Stimulated activated CD4-positive, alpha-beta T cell treated with anti-CD3 and anti-CD28 coated beads, TNF-alpha, amount 100 ng/mL, for 24 hours (primary cell): ENCODE results near the gene PRSS27.
"Not testable (repeated sequence)": the region's sequence is repeated elsewhere in the genome, so short reads cannot be mapped to it uniquely, and the experiment has no call there.

ENCODE experiments used
- DNase-seq, 3 experiments: peaks; one replicate each; pipeline ENCODE4 v3.0.0-alpha.2; 2020; ENCODE audit warnings: low read depth in 3 of 3

Gene PRSS27

GRCh38 chr16:2696601-2697250 lies 23.3 kb downstream of the PRSS27 start:
- DNase-seq = not testable (repeated sequence)

GRCh38 chr16:2692948-2693651 lies 26.9 kb downstream of the PRSS27 start:
- DNase-seq = no peak

GRCh38 chr16:2692251-2692947 lies 27.6 kb downstream of the PRSS27 start:
- DNase-seq = no peak

GRCh38 chr16:2691491-2692248 lies 28.4 kb downstream of the PRSS27 start:
- DNase-seq = no peak

GRCh38 chr16:2690852-2691251 lies 29.2 kb downstream of the PRSS27 start:
- DNase-seq = no peak

- no peak for DNase-seq
Observed at GRCh38 chr16:2689968-2690801, 29.8 kb downstream of the PRSS27 start.

- not testable (repeated sequence) for DNase-seq
Observed at GRCh38 chr16:2689422-2689821, 30.6 kb downstream of the PRSS27 start.

- no peak for DNase-seq
Observed at GRCh38 chr16:2687531-2688308, 32.3 kb downstream of the PRSS27 start.

- DNase-seq = peak in 1 of 3 experiments; percentile 41
Observed at GRCh38 chr16:2686912-2687507, 33.0 kb downstream of the PRSS27 start.

GRCh38 chr16:2686075-2686474 lies 33.9 kb downstream of the PRSS27 start:
- not testable (repeated sequence) for DNase-seq

GRCh38 chr16:2683041-2683440 lies 37.0 kb downstream of the PRSS27 start:
- DNase-seq = not testable (repeated sequence)

GRCh38 chr16:2682209-2683021 lies 37.6 kb downstream of the PRSS27 start, which contains the start of gene KCTD5:
KCTD5 (plus strand) TSS chr16:2682523; CDS start chr16:2682549, 26 bp downstream.
- peak; percentile 96 to 98 (median 97) for DNase-seq

GRCh38 chr16:2680360-2680759 lies 39.7 kb downstream of the PRSS27 start:
- DNase-seq = not testable (repeated sequence)

GRCh38 chr16:2679902-2680301 lies 40.1 kb downstream of the PRSS27 start:
- DNase-seq = not testable (repeated sequence)

GRCh38 chr16:2678206-2678965 lies 41.6 kb downstream of the PRSS27 start:
- DNase-seq = not testable (repeated sequence)

- not testable (repeated sequence) for DNase-seq
Observed at GRCh38 chr16:2676937-2677336, 43.1 kb downstream of the PRSS27 start.

- no peak for DNase-seq
Observed at GRCh38 chr16:2675714-2676113, 44.3 kb downstream of the PRSS27 start.

GRCh38 chr16:2675021-2675420 lies 45.0 kb downstream of the PRSS27 start:
- DNase-seq = no peak
